ENCODE measurements around the gene PAQR9.

The PAQR9 gene

DNA sequence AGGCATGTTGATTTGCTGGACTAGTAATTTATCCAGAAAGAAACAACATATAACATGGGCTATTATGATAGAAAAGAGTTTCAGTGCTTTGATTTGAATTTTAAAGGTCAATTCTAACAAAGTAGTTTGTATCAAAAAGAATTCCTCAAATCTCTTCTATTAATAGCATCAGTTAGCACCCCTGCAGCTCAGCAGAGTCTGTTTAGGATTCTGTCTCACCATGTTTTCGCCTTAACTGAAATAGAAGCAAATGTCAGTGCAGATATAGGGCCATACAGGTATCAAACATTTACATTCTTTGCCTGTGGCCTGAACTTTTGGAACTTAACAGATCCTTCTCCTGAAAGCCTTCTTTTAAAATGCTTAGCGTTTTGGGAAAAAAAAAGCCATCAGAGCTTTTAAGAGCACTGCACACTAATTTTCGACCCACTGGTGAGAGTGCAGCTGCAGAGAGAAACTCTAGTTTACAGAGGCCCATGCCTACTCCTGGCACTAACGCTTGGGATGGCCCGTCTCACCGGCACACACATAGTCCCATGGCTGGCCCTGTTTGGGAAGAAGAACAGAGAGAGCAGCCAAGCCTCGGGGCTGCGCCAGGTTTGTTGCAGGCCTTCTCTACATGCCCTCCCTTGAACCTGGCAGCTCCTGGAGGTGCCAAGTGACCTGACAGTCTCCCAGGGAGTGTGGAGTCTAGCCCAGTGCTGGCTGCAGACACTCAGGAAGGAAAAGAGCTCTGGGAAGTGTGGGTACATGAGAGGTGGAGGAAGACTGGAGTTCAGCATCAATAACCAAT lies 9.9 kb upstream of the PAQR9 start:
- Histone ChIP-seq H3K79me2 (ENCODE audit: insufficient read depth, low read length) (no peaks in the 10 kb centered on the region), H3K4me3 (ENCODE audit: insufficient read depth, low read length, poor library complexity, severe bottlenecking) (no peak overlapping the region), H3K4me2 (ENCODE audit: low read depth, low read length, poor library complexity, severe bottlenecking) (no peak overlapping the region), H3F3A (ENCODE audit: insufficient read depth) (no peaks in the 10 kb centered on the region), H3K36me3 (ENCODE audit: low read length) (no peaks in the 10 kb centered on the region), H3K27me3 (ENCODE audit: low read length) (no peaks in the 10 kb centered on the region), H3K27ac (ENCODE audit: low read depth, low read length) (no peak overlapping the region), H3K9ac (ENCODE audit: low read length) (no peak overlapping the region), H4K20me1 (ENCODE audit: low read depth, low read length) (no peaks in the 10 kb centered on the region), H2AFZ (ENCODE audit: low read depth, low read length, severe bottlenecking) (no peak overlapping the region), H3K9me2 (replicated peaks; ENCODE audit: insufficient read depth, low read length) (no peaks in the 10 kb centered on the region), H3K9me3 (ENCODE audit: insufficient read depth, low read length) (no peaks in the 10 kb centered on the region)
- TF ChIP-seq, protein P1, sequence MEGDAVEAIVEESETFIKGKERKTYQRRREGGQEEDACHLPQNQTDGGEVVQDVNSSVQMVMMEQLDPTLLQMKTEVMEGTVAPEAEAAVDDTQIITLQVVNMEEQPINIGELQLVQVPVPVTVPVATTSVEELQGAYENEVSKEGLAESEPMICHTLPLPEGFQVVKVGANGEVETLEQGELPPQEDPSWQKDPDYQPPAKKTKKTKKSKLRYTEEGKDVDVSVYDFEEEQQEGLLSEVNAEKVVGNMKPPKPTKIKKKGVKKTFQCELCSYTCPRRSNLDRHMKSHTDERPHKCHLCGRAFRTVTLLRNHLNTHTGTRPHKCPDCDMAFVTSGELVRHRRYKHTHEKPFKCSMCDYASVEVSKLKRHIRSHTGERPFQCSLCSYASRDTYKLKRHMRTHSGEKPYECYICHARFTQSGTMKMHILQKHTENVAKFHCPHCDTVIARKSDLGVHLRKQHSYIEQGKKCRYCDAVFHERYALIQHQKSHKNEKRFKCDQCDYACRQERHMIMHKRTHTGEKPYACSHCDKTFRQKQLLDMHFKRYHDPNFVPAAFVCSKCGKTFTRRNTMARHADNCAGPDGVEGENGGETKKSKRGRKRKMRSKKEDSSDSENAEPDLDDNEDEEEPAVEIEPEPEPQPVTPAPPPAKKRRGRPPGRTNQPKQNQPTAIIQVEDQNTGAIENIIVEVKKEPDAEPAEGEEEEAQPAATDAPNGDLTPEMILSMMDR (IDR thresholded peaks at IDR 0.05; ENCODE audit: insufficient read depth, low read length, poor library complexity, severe bottlenecking): no peak
- no peak for TF ChIP-seq EZH2phosphoT487 (conservative IDR thresholded peaks at IDR 0.05; ENCODE audit: low read length)

- Histone ChIP-seq H4K20me1 (ENCODE audit: low read depth, low read length) (no peaks in the 10 kb centered on the region), H3F3A (ENCODE audit: insufficient read depth) (no peaks in the 10 kb centered on the region), H3K9me2 (replicated peaks; ENCODE audit: insufficient read depth, low read length) (no peaks in the 10 kb centered on the region), H3K27ac (ENCODE audit: low read depth, low read length) (no peak overlapping the region), H3K27me3 (ENCODE audit: low read length) (no peaks in the 10 kb centered on the region), H3K9me3 (ENCODE audit: insufficient read depth, low read length) (no peaks in the 10 kb centered on the region), H2AFZ (ENCODE audit: low read depth, low read length, severe bottlenecking) (no peak overlapping the region), H3K36me3 (ENCODE audit: low read length) (no peaks in the 10 kb centered on the region), H3K9ac (ENCODE audit: low read length) (no peak overlapping the region), H3K4me3 (ENCODE audit: insufficient read depth, low read length, poor library complexity, severe bottlenecking) (no peak overlapping the region), H3K4me2 (ENCODE audit: low read depth, low read length, poor library complexity, severe bottlenecking) (no peak overlapping the region), H3K79me2 (ENCODE audit: insufficient read depth, low read length) (no peaks in the 10 kb centered on the region)
- TF ChIP-seq, protein P1 (IDR thresholded peaks at IDR 0.05; ENCODE audit: insufficient read depth, low read length, poor library complexity, severe bottlenecking): no peak
- no peak for TF ChIP-seq EZH2phosphoT487 (conservative IDR thresholded peaks at IDR 0.05; ENCODE audit: low read length)
Observed at GRCh38 chr3:142972092-142972753, 8.7 kb upstream of the PAQR9 start.

DNA sequence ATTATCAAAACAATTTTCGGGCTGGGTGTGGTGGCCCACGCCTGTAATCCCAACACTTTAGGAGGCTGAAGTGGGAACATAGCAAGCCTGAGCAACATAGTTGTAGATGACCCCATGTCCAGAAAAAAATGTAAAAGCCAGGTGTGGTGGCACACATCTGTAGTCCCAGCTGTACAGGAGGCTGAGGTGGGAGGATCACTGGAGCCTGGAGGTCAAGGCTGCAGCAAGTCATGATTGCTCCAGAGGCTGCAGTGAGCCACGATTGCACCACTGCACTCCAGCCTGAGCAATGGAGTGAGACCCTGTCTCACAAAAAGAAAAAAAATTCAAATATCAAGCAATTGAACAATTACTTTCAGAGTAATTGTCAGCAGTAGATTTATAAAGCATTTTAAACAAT lies 8.0 kb upstream of the PAQR9 start:
- Histone ChIP-seq H3K27me3 (ENCODE audit: low read length) (no peaks in the 10 kb centered on the region), H3K9ac (ENCODE audit: low read length) (no peak overlapping the region), H3K9me3 (ENCODE audit: insufficient read depth, low read length) (no peaks in the 10 kb centered on the region), H3K9me2 (replicated peaks; ENCODE audit: insufficient read depth, low read length) (no peaks in the 10 kb centered on the region), H4K20me1 (ENCODE audit: low read depth, low read length) (no peaks in the 10 kb centered on the region), H2AFZ (ENCODE audit: low read depth, low read length, severe bottlenecking) (no peak overlapping the region), H3F3A (ENCODE audit: insufficient read depth) (no peaks in the 10 kb centered on the region), H3K4me2 (ENCODE audit: low read depth, low read length, poor library complexity, severe bottlenecking) (no peak overlapping the region), H3K36me3 (ENCODE audit: low read length) (no peaks in the 10 kb centered on the region), H3K27ac (ENCODE audit: low read depth, low read length) (no peak overlapping the region), H3K4me3 (ENCODE audit: insufficient read depth, low read length, poor library complexity, severe bottlenecking) (no peak overlapping the region), H3K79me2 (ENCODE audit: insufficient read depth, low read length) (no peaks in the 10 kb centered on the region)
- TF ChIP-seq EZH2phosphoT487 (conservative IDR thresholded peaks at IDR 0.05; ENCODE audit: low read length): no peak
- TF ChIP-seq, protein P1 (IDR thresholded peaks at IDR 0.05; ENCODE audit: insufficient read depth, low read length, poor library complexity, severe bottlenecking): no peak

Data from SU-DHL-6 (cell line).